H1 (cell line): ENCODE measurements around the gene KLK12.

Source experiments
- CBX5 ChIP-seq: fragments of 300-800, 300-1000 bp; sonication (generic); IDR thresholded peaks from 2 replicates; pipeline ENCODE4 v1.7.1; 2016; ENCODE audit warnings: antibody characterized with exemption, low read length, low read depth
- EP300 ChIP-seq, 2 experiments: IDR thresholded peaks; 1 replicate in 1 of 2; 2 replicates in 1 of 2; pipeline ENCODE4 v1.6.1; 2011 to 2012; ENCODE audit warnings: low read depth in 2 of 2, low read length in 2 of 2, mild to moderate bottlenecking in 2 of 2, borderline replicate concordance in 1 of 2, inconsistent platforms in 1 of 2, moderate library complexity in 1 of 2
- EZH2 ChIP-seq: fragments of 200-600 bp; sonication (generic); IDR thresholded peaks from 2 replicates; pipeline ENCODE4 v1.7.1; 2012; ENCODE audit warnings: low read depth, mild to moderate bottlenecking, moderate library complexity, low read length, inconsistent platforms; ENCODE audit not compliant: severe bottlenecking
- POLR2A ChIP-seq, 2 experiments: IDR thresholded peaks; 1 replicate in 1 of 2; 2 replicates in 1 of 2; pipeline ENCODE4 v1.6.1; 2011; ENCODE audit warnings: low read depth in 2 of 2, low read length in 2 of 2, mild to moderate bottlenecking in 2 of 2; ENCODE audit errors: control extremely low read depth in 1 of 2
- RBBP5 ChIP-seq: IDR thresholded peaks from 2 replicates; pipeline ENCODE4 v1.7.1; 2012; ENCODE audit warnings: low read depth, mild to moderate bottlenecking, inconsistent platforms, low read length, moderate library complexity, borderline replicate concordance
- SP1 ChIP-seq: IDR thresholded peaks from 2 replicates; pipeline ENCODE4 v1.6.1; 2011; ENCODE audit warnings: low read depth, low read length
- TAF1 ChIP-seq: IDR thresholded peaks from 2 replicates; pipeline ENCODE4 v1.6.1; 2011; ENCODE audit warnings: mild to moderate bottlenecking, low read depth, low read length
- TF ChIP-seq, protein P1 (sequence below), 3 experiments: IDR thresholded peaks; 1 replicate in 2 of 3; 2 replicates in 1 of 3; pipeline versions ENCODE4 v1.5.1 to v1.6.1; 2011; ENCODE audit warnings: low read length in 3 of 3, mild to moderate bottlenecking in 3 of 3, inconsistent platforms in 2 of 3, low read depth in 1 of 3, moderate library complexity in 1 of 3; ENCODE audit not compliant: insufficient read depth in 1 of 3; ENCODE audit errors: control extremely low read depth in 1 of 3
- TF ChIP-seq, protein P2 (sequence below): IDR thresholded peaks from 2 replicates; pipeline ENCODE4 v1.6.1; 2011; ENCODE audit warnings: low read length, improper control_type of control experiment

DNA sequence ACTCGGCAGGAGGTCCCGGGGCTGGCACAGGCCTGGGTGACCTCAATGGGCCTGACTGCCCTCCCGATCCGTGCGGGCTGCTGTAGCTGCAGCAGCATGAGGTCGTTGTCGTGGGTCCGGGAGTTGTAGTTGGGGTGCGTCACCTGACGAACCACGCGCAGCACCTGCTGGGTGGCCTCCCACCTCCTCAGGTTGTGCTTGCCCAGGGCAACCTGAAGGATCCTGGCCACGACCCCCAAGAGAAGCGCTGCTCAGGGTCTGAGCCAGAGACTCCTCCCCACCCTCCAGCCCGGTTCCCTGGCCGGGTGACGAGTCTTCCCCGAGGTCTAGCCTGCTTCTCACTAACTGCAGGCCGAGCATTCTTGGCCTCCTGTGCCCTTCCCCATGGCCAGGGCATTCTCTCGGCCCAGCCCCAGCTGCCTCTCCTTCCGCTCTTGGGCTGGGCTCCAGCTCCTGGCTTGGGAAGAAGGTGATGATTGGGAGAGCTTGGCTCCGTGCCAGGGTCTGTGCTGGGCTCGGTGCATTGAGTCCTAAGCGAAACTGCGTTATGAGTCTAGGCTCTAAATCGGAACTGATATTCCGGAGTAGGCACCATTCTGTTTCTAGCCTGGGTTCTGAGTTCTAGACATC lies 44.8 kb upstream of the KLK12 start:
- TF ChIP-seq, protein P1, sequence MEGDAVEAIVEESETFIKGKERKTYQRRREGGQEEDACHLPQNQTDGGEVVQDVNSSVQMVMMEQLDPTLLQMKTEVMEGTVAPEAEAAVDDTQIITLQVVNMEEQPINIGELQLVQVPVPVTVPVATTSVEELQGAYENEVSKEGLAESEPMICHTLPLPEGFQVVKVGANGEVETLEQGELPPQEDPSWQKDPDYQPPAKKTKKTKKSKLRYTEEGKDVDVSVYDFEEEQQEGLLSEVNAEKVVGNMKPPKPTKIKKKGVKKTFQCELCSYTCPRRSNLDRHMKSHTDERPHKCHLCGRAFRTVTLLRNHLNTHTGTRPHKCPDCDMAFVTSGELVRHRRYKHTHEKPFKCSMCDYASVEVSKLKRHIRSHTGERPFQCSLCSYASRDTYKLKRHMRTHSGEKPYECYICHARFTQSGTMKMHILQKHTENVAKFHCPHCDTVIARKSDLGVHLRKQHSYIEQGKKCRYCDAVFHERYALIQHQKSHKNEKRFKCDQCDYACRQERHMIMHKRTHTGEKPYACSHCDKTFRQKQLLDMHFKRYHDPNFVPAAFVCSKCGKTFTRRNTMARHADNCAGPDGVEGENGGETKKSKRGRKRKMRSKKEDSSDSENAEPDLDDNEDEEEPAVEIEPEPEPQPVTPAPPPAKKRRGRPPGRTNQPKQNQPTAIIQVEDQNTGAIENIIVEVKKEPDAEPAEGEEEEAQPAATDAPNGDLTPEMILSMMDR (IDR thresholded peaks at IDR 0.05; ENCODE audit: control extremely low read depth in 1 of 3, insufficient read depth in 1 of 3, low read depth in 1 of 3, low read length in 3 of 3) = no peak
- TF ChIP-seq SP1 (no peak), EP300 (IDR thresholded peaks at IDR 0.05; ENCODE audit: borderline replicate concordance in 1 of 2, low read depth in 2 of 2, low read length in 2 of 2) (no peak), EZH2 (no peak), TAF1 (no peak), CBX5 (no peak), RBBP5 (no peak), POLR2A (IDR thresholded peaks at IDR 0.05; ENCODE audit: control extremely low read depth in 1 of 2, low read depth in 2 of 2, low read length in 2 of 2) (no peak)
- TF ChIP-seq, protein P2, sequence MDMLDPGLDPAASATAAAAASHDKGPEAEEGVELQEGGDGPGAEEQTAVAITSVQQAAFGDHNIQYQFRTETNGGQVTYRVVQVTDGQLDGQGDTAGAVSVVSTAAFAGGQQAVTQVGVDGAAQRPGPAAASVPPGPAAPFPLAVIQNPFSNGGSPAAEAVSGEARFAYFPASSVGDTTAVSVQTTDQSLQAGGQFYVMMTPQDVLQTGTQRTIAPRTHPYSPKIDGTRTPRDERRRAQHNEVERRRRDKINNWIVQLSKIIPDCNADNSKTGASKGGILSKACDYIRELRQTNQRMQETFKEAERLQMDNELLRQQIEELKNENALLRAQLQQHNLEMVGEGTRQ = no peak
